ENCODE results near the gene UBE2E1. TPM values are rescaled to one million over a fixed set of nuclear protein-coding genes. Genes with fewer than 3 reads are reported as not detected.
A peak's percentile ranks its signal among the peaks of the same experiment; 100 is the strongest.

UBE2E1 gene
- total and polyA plus RNA-seq, 10 donors: 62.6 to 106 (median 91.2) TPM

DNA sequence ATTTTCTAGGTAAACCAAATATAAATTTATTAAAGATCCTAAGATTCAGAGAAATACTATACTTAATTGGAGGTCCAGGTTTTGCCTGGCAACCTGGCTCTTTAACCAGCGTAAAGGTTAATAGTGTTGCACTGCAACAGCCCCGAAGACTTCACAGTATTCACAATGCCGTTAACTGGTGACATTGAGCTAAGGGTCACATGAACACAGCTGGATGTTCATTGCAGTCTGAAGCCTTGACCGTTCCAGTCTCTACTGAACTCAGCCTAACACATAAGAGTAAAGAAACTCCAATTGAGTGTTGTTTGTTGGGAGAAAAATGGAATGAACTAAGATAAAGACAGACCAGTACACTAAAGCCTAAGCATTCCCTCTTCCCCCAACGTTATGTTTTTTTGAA is 84.2 kb downstream of the UBE2E1 start:
- Histone ChIP-seq H3K4me1 (peaks cover 0 to 37% (median 11%) of the 10 kb centered on the region in 6 donors), H3K9me3 (no peaks in the 10 kb centered on the region), H3K36me3 (peaks cover 0 to 58% (median 7%) of the 10 kb centered on the region in 6 donors), H3K27me3 (replicated peaks in 1 of 7) (no peaks in the 10 kb centered on the region), H3K4me3 (no peak overlapping the region), H3K27ac (peak overlapping the region in 1 of 8 donors; percentile 45)
- no peak for DNase-seq
- TF ChIP-seq, protein P1, sequence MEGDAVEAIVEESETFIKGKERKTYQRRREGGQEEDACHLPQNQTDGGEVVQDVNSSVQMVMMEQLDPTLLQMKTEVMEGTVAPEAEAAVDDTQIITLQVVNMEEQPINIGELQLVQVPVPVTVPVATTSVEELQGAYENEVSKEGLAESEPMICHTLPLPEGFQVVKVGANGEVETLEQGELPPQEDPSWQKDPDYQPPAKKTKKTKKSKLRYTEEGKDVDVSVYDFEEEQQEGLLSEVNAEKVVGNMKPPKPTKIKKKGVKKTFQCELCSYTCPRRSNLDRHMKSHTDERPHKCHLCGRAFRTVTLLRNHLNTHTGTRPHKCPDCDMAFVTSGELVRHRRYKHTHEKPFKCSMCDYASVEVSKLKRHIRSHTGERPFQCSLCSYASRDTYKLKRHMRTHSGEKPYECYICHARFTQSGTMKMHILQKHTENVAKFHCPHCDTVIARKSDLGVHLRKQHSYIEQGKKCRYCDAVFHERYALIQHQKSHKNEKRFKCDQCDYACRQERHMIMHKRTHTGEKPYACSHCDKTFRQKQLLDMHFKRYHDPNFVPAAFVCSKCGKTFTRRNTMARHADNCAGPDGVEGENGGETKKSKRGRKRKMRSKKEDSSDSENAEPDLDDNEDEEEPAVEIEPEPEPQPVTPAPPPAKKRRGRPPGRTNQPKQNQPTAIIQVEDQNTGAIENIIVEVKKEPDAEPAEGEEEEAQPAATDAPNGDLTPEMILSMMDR (IDR thresholded peaks at IDR 0.05 in 8 of 11, conservative IDR thresholded peaks at IDR 0.05 in 3 of 11): no peak
- TF ChIP-seq POLR2A (IDR thresholded peaks at IDR 0.05) (no peak), POLR2AphosphoS5 (IDR thresholded peaks at IDR 0.05) (no peak)
- WGBS, 5 donors: 83 to 94% (median 88%) methylated on average over 5 of the region's 5 CpGs
- intact Hi-C loops (cut with DNase I; ENCODE audit: low total_unique reads): no loop called here

DNA sequence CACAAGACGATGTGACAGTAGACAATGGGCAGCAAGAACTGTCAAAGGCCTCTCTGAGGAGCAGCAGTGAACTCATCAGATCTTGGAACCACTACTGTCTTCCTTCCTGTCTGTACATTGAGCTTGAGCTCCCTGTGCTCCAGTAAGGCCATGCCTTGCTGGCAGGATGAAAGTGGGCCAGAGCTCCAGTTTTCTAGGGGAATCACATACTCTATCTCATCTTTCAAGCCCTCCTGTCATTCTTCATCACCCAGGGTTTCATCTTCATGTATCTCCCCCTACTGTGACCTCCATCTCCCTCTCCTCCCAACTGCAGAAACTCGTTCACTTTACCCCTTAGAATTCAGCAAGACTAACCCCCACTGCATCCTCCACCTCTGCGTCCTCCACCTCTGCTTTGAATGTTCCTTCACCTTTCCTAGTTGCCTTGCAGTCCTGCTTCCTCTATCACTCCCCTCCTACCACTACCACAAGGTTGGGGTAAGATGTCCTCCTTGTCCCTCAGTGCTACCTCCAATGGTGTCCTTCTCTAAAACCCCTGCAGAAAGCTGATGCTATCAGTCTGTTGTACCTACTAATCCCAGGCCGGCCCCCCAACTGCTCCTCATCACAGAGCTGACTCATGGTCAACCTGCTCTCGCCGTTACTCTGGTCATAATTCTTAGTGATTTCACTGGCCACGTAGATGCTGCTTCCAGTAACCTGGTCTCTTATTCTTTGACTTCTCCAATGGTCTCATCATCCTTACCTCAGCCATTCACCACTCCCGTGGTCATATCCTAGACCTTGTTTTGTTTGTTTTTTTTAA is 88.7 kb downstream of the UBE2E1 start:
- intact Hi-C loops (cut with DNase I; ENCODE audit: low total_unique reads): no loop called here
- DNase-seq: no peak
- peaks cover 0 to 16% (median under 1%) of the 10 kb centered on the region in 6 donors for H3K4me1 ChIP-seq
- H3K9me3 ChIP-seq: no peaks in the 10 kb centered on the region
- peaks cover 0 to 75% (median 17%) of the 10 kb centered on the region in 6 donors for H3K36me3 ChIP-seq
- H3K4me3 ChIP-seq: no peak overlapping the region
- H3K27me3 ChIP-seq (replicated peaks in 1 of 7): no peaks in the 10 kb centered on the region
- WGBS, 5 donors: 83 to 91% (median 87%) methylated on average over 8 of the region's 8 CpGs
- no peak overlapping the region for H3K27ac ChIP-seq
- TF ChIP-seq POLR2A (IDR thresholded peaks at IDR 0.05) (no peak), POLR2AphosphoS5 (IDR thresholded peaks at IDR 0.05) (no peak)
- TF ChIP-seq, protein P1 (IDR thresholded peaks at IDR 0.05 in 8 of 11, conservative IDR thresholded peaks at IDR 0.05 in 3 of 11): no peak

DNA sequence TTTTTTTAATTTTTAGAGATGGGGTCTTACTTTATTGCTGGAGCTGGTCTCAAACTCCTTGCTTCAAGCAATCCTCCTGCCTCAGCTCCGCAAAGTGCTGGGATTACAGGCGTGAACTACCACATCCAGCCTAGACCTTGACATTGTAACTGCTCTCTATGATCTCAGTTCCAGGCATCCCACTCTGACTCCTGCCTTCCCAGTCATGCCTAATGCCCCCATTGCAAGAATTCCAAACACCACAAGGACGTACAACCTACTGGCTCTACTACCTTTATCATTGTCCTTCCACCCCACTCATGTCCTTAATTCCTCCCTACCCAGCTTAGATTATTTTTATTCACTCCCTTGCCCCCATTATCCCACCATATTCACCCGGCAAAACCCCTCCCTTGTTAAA is 89.4 kb downstream of the UBE2E1 start:
- Histone ChIP-seq H3K4me1 (peaks cover 0 to 14% (median 0%) of the 10 kb centered on the region in 6 donors), H3K27ac (no peak overlapping the region), H3K27me3 (replicated peaks in 1 of 7) (no peaks in the 10 kb centered on the region), H3K4me3 (no peak overlapping the region), H3K36me3 (peaks cover 0 to 75% (median 21%) of the 10 kb centered on the region in 6 donors), H3K9me3 (no peaks in the 10 kb centered on the region)
- DNase-seq: no peak
- WGBS, 5 donors: 83 to 97% (median 96%) methylated on average over 4 of the region's 4 CpGs
- intact Hi-C loops (cut with DNase I; ENCODE audit: low total_unique reads): no loop called here
- no peak for TF ChIP-seq POLR2A (IDR thresholded peaks at IDR 0.05)
- TF ChIP-seq POLR2AphosphoS5 (IDR thresholded peaks at IDR 0.05): no peak
- TF ChIP-seq, protein P1 (IDR thresholded peaks at IDR 0.05 in 8 of 11, conservative IDR thresholded peaks at IDR 0.05 in 3 of 11): no peak

DNA sequence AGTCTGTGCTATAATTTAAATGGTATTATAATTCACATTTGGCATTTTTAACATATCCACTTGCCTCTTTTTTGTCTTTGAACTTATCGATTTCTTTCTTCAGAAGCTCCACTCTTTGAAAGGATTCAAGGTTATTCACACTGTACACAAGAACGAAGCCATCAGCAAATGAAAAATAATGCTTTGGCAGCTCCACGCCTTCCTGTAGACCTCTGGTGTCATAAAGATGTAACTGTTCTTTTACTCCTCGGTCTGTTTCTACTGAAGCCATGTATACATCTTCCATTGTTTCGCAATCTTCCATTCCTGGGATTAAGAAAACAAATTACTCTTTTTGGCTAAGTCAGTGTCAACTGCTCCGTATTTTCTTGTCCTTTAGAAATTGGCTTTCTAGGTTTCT is 95.0 kb downstream of the UBE2E1 start:
- no peaks in the 10 kb centered on the region for H3K27me3 ChIP-seq (replicated peaks in 1 of 7)
- intact Hi-C loops (cut with DNase I; ENCODE audit: low total_unique reads): no loop called here
- H3K4me1 ChIP-seq: no peaks in the 10 kb centered on the region
- H3K36me3 ChIP-seq: peaks cover 0 to 71% (median 22%) of the 10 kb centered on the region in 6 donors
- TF ChIP-seq POLR2AphosphoS5 (IDR thresholded peaks at IDR 0.05) (no peak), POLR2A (IDR thresholded peaks at IDR 0.05) (no peak)
- TF ChIP-seq, protein P1 (IDR thresholded peaks at IDR 0.05 in 8 of 11, conservative IDR thresholded peaks at IDR 0.05 in 3 of 11): no peak
- no peak overlapping the region for H3K4me3 ChIP-seq
- H3K9me3 ChIP-seq: no peaks in the 10 kb centered on the region
- WGBS, 5 donors: 85 to 90% (median 87%) methylated on average over 6 of the region's 6 CpGs
- no peak overlapping the region for H3K27ac ChIP-seq
- DNase-seq: no peak
